SU-DHL-6 (cell line): Measurements from ENCODE around the gene PLCL1.

Experiments
- EZH2phosphoT487 ChIP-seq: fragments of 200-600 bp; sonication (generic), shearing (Covaris generic); conservative IDR thresholded peaks from 2 replicates; pipeline ENCODE4 v1.6.1; 2018; ENCODE audit warnings: mild to moderate bottlenecking, antibody characterized with exemption, low read length, moderate library complexity, mixed read lengths
- TF ChIP-seq, protein P1 (sequence below): fragments of 200-600 bp; sonication (generic); IDR thresholded peaks from one replicate; pipeline ENCODE4 v1.5.1; 2017; ENCODE audit warnings: antibody characterized with exemption, mild to moderate bottlenecking, low read length, moderate library complexity; ENCODE audit not compliant: insufficient read depth, poor library complexity, severe bottlenecking

DNA sequence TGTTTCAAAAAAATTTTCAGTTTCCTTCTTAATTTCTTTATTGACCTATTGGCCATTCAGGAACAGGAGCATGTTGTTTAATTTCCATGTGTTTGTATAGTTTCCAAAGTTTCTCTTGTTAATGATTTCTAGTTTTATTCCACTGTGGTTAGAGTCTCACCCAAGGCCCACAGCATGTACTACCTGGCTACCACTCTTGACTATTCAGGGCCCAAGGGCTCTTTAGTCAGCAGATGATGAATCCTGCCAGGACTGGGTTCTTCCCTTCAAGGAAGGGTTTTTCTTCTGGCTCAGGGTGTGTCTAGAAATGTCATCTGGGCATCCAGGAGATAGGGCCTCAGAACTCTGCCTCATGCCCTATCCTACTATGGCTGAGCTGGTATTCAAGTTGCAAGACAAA lies 161.4 kb downstream of the PLCL1 start:
- TF ChIP-seq, protein P1, sequence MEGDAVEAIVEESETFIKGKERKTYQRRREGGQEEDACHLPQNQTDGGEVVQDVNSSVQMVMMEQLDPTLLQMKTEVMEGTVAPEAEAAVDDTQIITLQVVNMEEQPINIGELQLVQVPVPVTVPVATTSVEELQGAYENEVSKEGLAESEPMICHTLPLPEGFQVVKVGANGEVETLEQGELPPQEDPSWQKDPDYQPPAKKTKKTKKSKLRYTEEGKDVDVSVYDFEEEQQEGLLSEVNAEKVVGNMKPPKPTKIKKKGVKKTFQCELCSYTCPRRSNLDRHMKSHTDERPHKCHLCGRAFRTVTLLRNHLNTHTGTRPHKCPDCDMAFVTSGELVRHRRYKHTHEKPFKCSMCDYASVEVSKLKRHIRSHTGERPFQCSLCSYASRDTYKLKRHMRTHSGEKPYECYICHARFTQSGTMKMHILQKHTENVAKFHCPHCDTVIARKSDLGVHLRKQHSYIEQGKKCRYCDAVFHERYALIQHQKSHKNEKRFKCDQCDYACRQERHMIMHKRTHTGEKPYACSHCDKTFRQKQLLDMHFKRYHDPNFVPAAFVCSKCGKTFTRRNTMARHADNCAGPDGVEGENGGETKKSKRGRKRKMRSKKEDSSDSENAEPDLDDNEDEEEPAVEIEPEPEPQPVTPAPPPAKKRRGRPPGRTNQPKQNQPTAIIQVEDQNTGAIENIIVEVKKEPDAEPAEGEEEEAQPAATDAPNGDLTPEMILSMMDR: no peak
- TF ChIP-seq EZH2phosphoT487: no peak
